Measurements from ENCODE around the gene MIER2.

The MIER2 gene

GRCh38 chr19:326871-327270, 17.7 kb downstream of the MIER2 start:
- H3K36me3 ChIP-seq (ENCODE audit: control insufficient read depth in 2 of 2, insufficient read depth in 1 of 2, low read length in 2 of 2) = peaks cover 23 to 96% of the 10 kb centered on the region in 2 experiments; a peak in 2 of 3 replicates
- H3K9me3 ChIP-seq (ENCODE audit: control insufficient read depth, insufficient read depth, low read depth, low read length) = no peaks in the 10 kb centered on the region
- no peak overlapping the region for H3K4me3 ChIP-seq (ENCODE audit: low read depth, low read length)
- no peak for TF ChIP-seq ZSCAN16 (tag by site-specific recombination; IDR thresholded peaks at IDR 0.05)
- POLR2A ChIA-PET = no interaction called here
- CTCF ChIA-PET = no interaction called here
- no peaks in the 10 kb centered on the region for H3K4me1 ChIP-seq (ENCODE audit: control insufficient read depth, insufficient read depth, low read length)
- H3K27ac ChIP-seq (ENCODE audit: extremely low read depth, low read depth, low read length) = no peak overlapping the region

GRCh38 chr19:325937-326565, 18.5 kb downstream of the MIER2 start:
- no peaks in the 10 kb centered on the region for H3K4me1 ChIP-seq (ENCODE audit: control insufficient read depth, insufficient read depth, low read length)
- TF ChIP-seq ZNF175 (tag by site-specific recombination; IDR thresholded peaks at IDR 0.05) (no peak), ZBTB44 (tag by site-specific recombination; IDR thresholded peaks at IDR 0.05) (no peak), ZNF692 (tag by site-specific recombination; IDR thresholded peaks at IDR 0.05) (no peak), ZNF157 (tag by site-specific recombination; IDR thresholded peaks at IDR 0.05) (peak; percentile 73)
- H3K27ac ChIP-seq (ENCODE audit: extremely low read depth, low read depth, low read length) = no peak overlapping the region
- CTCF ChIA-PET = no interaction called here
- no peak overlapping the region for H3K4me3 ChIP-seq (ENCODE audit: low read depth, low read length)
- H3K9me3 ChIP-seq (ENCODE audit: control insufficient read depth, insufficient read depth, low read depth, low read length) = no peaks in the 10 kb centered on the region
- peaks cover 19 to 95% of the 10 kb centered on the region in 2 experiments; a peak in 2 of 3 replicates for H3K36me3 ChIP-seq (ENCODE audit: control insufficient read depth in 2 of 2, insufficient read depth in 1 of 2, low read length in 2 of 2)
- POLR2A ChIA-PET = no interaction called here

DNA sequence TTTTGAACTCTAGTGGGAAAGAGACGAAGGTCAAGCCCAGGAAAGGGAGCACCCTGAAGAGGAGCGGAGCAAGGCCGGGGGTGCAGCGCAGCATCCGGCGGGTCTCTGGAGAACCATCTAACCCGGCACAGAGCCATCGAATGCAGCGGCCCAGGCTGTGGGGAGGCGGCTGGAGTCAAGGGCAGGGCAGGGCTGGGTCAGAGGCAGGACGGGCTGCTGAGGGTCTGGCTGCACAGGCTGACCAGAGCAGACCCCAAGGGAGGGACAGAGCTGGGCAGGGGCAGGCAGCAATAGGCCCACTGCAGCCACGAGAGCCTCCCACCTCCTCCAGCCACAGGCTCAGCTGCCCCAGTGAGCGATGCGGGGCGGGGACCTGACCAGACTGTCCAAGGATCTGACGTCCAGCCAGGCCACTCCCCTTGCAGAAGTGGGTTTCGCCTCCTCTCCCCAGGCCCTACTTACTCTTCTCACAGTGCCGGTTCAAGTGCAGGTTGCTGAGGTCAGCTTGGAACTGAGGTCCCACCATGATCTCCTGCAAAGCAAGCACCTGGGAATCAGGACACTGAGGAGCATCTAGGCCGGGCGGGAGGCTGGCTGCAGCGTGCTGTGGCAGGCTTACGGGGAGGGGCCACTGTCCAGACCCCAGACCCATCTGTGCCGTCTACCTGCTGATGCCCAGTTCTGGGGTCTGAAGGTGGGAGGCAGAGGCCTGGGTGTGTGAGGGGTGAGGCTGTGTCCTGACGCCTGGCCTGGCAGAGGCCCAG, 19.2 kb downstream of the MIER2 start:
- Histone ChIP-seq H3K27ac (ENCODE audit: extremely low read depth, low read depth, low read length) (no peak overlapping the region), H3K9me3 (ENCODE audit: control insufficient read depth, insufficient read depth, low read depth, low read length) (no peaks in the 10 kb centered on the region), H3K4me3 (ENCODE audit: low read depth, low read length) (no peak overlapping the region), H3K4me1 (ENCODE audit: control insufficient read depth, insufficient read depth, low read length) (no peaks in the 10 kb centered on the region), H3K36me3 (ENCODE audit: control insufficient read depth in 2 of 2, insufficient read depth in 1 of 2, low read length in 2 of 2) (peaks cover 17 to 95% of the 10 kb centered on the region in 2 experiments)
- CTCF ChIA-PET = no interaction called here
- no peak for TF ChIP-seq SCRT2 (tag by site-specific recombination; IDR thresholded peaks at IDR 0.05)
- no peak for TF ChIP-seq PRDM6 (tag by site-specific recombination; IDR thresholded peaks at IDR 0.05)
- POLR2A ChIA-PET = no interaction called here

GRCh38 chr19:324716-325115, 19.9 kb downstream of the MIER2 start:
- ChIA-PET POLR2A (no interaction called here), CTCF (no interaction called here)
- TF ChIP-seq TRIM28 (IDR thresholded peaks at IDR 0.05; ENCODE audit: borderline replicate concordance, low read length) (no peak), SCRT2 (tag by site-specific recombination; IDR thresholded peaks at IDR 0.05) (no peak), ZNF23 (tag by site-specific recombination; IDR thresholded peaks at IDR 0.05; ENCODE audit: borderline replicate concordance) (no peak), ZNF423 (tag by site-specific recombination; IDR thresholded peaks at IDR 0.05) (no peak), ZNF174 (tag by site-specific recombination; IDR thresholded peaks at IDR 0.05) (no peak), ZNF513 (tag by site-specific recombination; IDR thresholded peaks at IDR 0.05) (no peak)
- Histone ChIP-seq H3K36me3 (ENCODE audit: control insufficient read depth in 2 of 2, insufficient read depth in 1 of 2, low read length in 2 of 2) (peaks cover 13 to 93% of the 10 kb centered on the region in 2 experiments), H3K4me1 (ENCODE audit: control insufficient read depth, insufficient read depth, low read length) (no peaks in the 10 kb centered on the region), H3K9me3 (ENCODE audit: control insufficient read depth, insufficient read depth, low read depth, low read length) (no peaks in the 10 kb centered on the region), H3K27ac (ENCODE audit: extremely low read depth, low read depth, low read length) (no peak overlapping the region), H3K4me3 (ENCODE audit: low read depth, low read length) (no peak overlapping the region)

All from HEK293 (cell line).